Motor neuron (in vitro differentiated cells): ENCODE data around the gene CALCOCO1. TPM values are rescaled to one million over a fixed set of nuclear protein-coding genes. Genes with fewer than 3 reads are reported as not detected.
"Not testable (repeated sequence)": the region's sequence is repeated elsewhere in the genome, so short reads cannot be mapped to it uniquely, and the experiment has no call there.

ENCODE experiments used
- ATAC-seq, 8 experiments: fragments of 200-7000 bp; cut with Tn5 transposase; replicated peaks in 6 of 8; 2 replicates each; pipeline ENCODE4 v1.8.0; 2021; ENCODE audit warnings: mild to moderate bottlenecking in 8 of 8, moderate library complexity in 8 of 8
- H3K27ac ChIP-seq, 2 donors: fragments of 250-450 bp; sonication (Bioruptor Pico); 2 replicates each; pipeline ENCODE4 v1.9.0; 2021; ENCODE audit warnings: antibody characterized with exemption in 2 of 2, mild to moderate bottlenecking in 2 of 2, moderate library complexity in 1 of 2
- H3K4me1 ChIP-seq, 2 donors: fragments of 250-450 bp; sonication (Bioruptor Pico); replicated peaks in 1 of 2; 2 replicates each; pipeline ENCODE4 v1.6.1; 2021; ENCODE audit warnings: antibody characterized with exemption in 2 of 2, mild to moderate bottlenecking in 2 of 2, moderate library complexity in 1 of 2
- H3K4me3 ChIP-seq, 5 donors: fragments of 250-450 bp; sonication (Bioruptor Pico); 2 replicates each; pipeline ENCODE4 v1.9.0; 2021; ENCODE audit warnings: antibody characterized with exemption in 5 of 5, mild to moderate bottlenecking in 5 of 5, moderate library complexity in 4 of 5
- WGBS, 10 experiments: fragments of 450-650 bp; shearing (Covaris generic); methylation state at CpG; one replicate each; pipeline ENCODE4 v1.0.0; 2022; 5-methylcytosine and 5-hydroxymethylcytosine counted together
- in situ Hi-C, 9 experiments: fragments of 400-800 bp; cut with MboI; loops; one replicate each; pipeline ENCODE4 v1.15.0; 2021; ENCODE audit warnings: low sequenced_read_pairs in 9 of 9, low pct_unique_long_range_greater_than_20kb in 2 of 9; ENCODE audit not compliant: unreplicated experiment in 9 of 9
- total RNA-seq, 8 experiments: library from RNA; unstranded; fragments of 300-600 nt; gene quantifications; 2 replicates each; pipeline versions ENCODE4 v1.2.3 to v1.2.4, GENCODE V29; 2022

Gene CALCOCO1
- total RNA-seq, 8 experiments from 2014 or later: 28.8 to 141 (median 64.2) TPM

GRCh38 chr12:53683983-53684382 is 43.3 kb downstream of the CALCOCO1 start:
- Histone ChIP-seq H3K4me3 (no peak overlapping the region), H3K27ac (no peak overlapping the region), H3K4me1 (peaks cover 0 to 7% of the 10 kb centered on the region in 2 donors)
- in situ Hi-C loops: no loop called here
- whole genome bisulfite sequencing, 10 experiments: 78 to 100% (median 90%) methylated on average over 3 to 9 of the region's 9 CpGs
- ATAC-seq: no peak

- 57 to 100% (median 70%) methylated on average over 1 to 2 of the region's 2 CpGs; no CpG with 5 or more reads in 2 of the 10 experiments for WGBS, 10 experiments
- no peak for ATAC-seq
- Histone ChIP-seq H3K4me1 (peaks cover 0 to 12% of the 10 kb centered on the region in 2 donors), H3K4me3 (no peak overlapping the region), H3K27ac (no peak overlapping the region)
- in situ Hi-C loops: no loop called here
Measured at GRCh38 chr12:53683494-53683893, 43.8 kb downstream of the CALCOCO1 start.

GRCh38 chr12:53680061-53680460 is 47.2 kb downstream of the CALCOCO1 start:
- ATAC-seq, in situ Hi-C loops, H3K27ac ChIP-seq, H3K4me3 ChIP-seq: not testable (repeated sequence)
- H3K4me1 ChIP-seq: peaks cover 19 to 32% of the 10 kb centered on the region in 2 donors
- 43 to 100% (median 91%) methylated on average over 1 to 5 of the region's 5 CpGs for WGBS, 10 experiments

- H3K4me3 ChIP-seq: peak overlapping the region; percentile 27 to 70 (median 36)
- in situ Hi-C loops: loop anchor here in 2 of 9 experiments (10.0 kb wide), 1 partner anchor 133 kb away; no protein-coding TSS in a partner anchor
- ATAC-seq: no peak
- peaks cover 25 to 38% of the 10 kb centered on the region in 2 donors for H3K4me1 ChIP-seq
- H3K27ac ChIP-seq: peak overlapping the region; percentile 93 to 98
- 23 to 100% (median 62%) methylated on average over 1 to 5 of the region's 5 CpGs; no CpG with 5 or more reads in 1 of the 10 experiments for WGBS, 10 experiments
Measured at GRCh38 chr12:53677800-53678148, 49.5 kb downstream of the CALCOCO1 start.

GRCh38 chr12:53677016-53677799 is 50.0 kb downstream of the CALCOCO1 start:
- WGBS, 10 experiments: 0 to 19% (median 4%) methylated on average over 1 to 15 of the region's 51 CpGs; no CpG with 5 or more reads in 4 of the 10 experiments
- in situ Hi-C loops: loop anchor here in 2 of 9 experiments (10.0 kb wide), 1 partner anchor 132 kb away; no protein-coding TSS in a partner anchor
- ATAC-seq: peak in 4 of 8 experiments; percentile 6 to 38 (median 12)
- H3K4me3 ChIP-seq: peak overlapping the region; percentile 27 to 70 (median 36)
- H3K4me1 ChIP-seq: peaks cover 25 to 38% of the 10 kb centered on the region in 2 donors
- H3K27ac ChIP-seq: peak overlapping the region; percentile 93 to 98

- WGBS, 10 experiments: 0 to 40% (median 5%) methylated on average over 1 to 6 of the region's 15 CpGs; no CpG with 5 or more reads in 4 of the 10 experiments
- in situ Hi-C loops: loop anchor here in 2 of 9 experiments (10.0 kb wide), 1 partner anchor 132 kb away; no protein-coding TSS in a partner anchor
- H3K27ac ChIP-seq: peak overlapping the region; percentile 93 to 98
- peaks cover 25 to 38% of the 10 kb centered on the region in 2 donors for H3K4me1 ChIP-seq
- peak overlapping the region; percentile 27 to 70 (median 36) for H3K4me3 ChIP-seq
- ATAC-seq: peak in 7 of 8 experiments; percentile 4 to 26 (median 7)
Measured at GRCh38 chr12:53676656-53677015, 50.6 kb downstream of the CALCOCO1 start.

GRCh38 chr12:53675701-53676607 is 51.3 kb downstream of the CALCOCO1 start, which contains the start of gene ATP5MC2:
Gene ATP5MC2 (minus strand): TSS chr12:53676083. CDS start chr12:53672614, 3,469 bp downstream.
- 0 to 43% (median 1%) methylated on average over 4 to 28 of the region's 61 CpGs; no CpG with 5 or more reads in 1 of the 10 experiments for WGBS, 10 experiments
- in situ Hi-C loops: loop anchor here in 2 of 9 experiments (10.0 kb wide), 1 partner anchor 131 kb away; no protein-coding TSS in a partner anchor
- peak; percentile 86 to 96 (median 91) for ATAC-seq
- Histone ChIP-seq H3K4me3 (peak within 1 kb of the TSS; percentile 48 to 83 (median 70)), H3K4me1 (peaks cover 25 to 38% of the 10 kb centered on the region in 2 donors), H3K27ac (peak within 1 kb of the TSS; percentile 93 to 98)

GRCh38 chr12:53674977-53675700 is 52.1 kb downstream of the CALCOCO1 start:
- in situ Hi-C loops: loop anchor here in 4 of 9 experiments (10.0 to 25.0 kb wide), 2 partner anchors 130 to 138 kb away; no protein-coding TSS in a partner anchor
- 10 to 60% (median 36%) methylated on average over 1 to 8 of the region's 8 CpGs; no CpG with 5 or more reads in 1 of the 10 experiments for WGBS, 10 experiments
- H3K4me3 ChIP-seq: peak overlapping the region; percentile 48 to 83 (median 70)

GRCh38 chr12:53670971-53671370 is 56.3 kb downstream of the CALCOCO1 start:
- ATAC-seq: no peak
- Histone ChIP-seq H3K27ac (no peak overlapping the region), H3K4me3 (no peak overlapping the region), H3K4me1 (peaks cover 7 to 8% of the 10 kb centered on the region in 2 donors)
- in situ Hi-C loops: loop anchor here in 4 of 9 experiments (10.0 to 25.0 kb wide), 2 partner anchors 126 to 134 kb away; no protein-coding TSS in a partner anchor

More at GRCh38 chr12:53674977-53675700, 52.1 kb downstream of the CALCOCO1 start:
- peak overlapping the region; percentile 89 to 90 for H3K27ac ChIP-seq
- no peak for ATAC-seq
- peaks cover 25 to 38% of the 10 kb centered on the region in 2 donors for H3K4me1 ChIP-seq

- peaks cover 7 to 8% of the 10 kb centered on the region in 2 donors for H3K4me1 ChIP-seq
- in situ Hi-C loops: loop anchor here in 4 of 9 experiments (10.0 to 25.0 kb wide), 2 partner anchors 126 to 133 kb away; no protein-coding TSS in a partner anchor
- no peak for ATAC-seq
- H3K27ac ChIP-seq: no peak overlapping the region
- whole genome bisulfite sequencing, 10 experiments: 80 to 100% (median 99%) methylated on average over 1 to 6 of the region's 7 CpGs; no CpG with 5 or more reads in 4 of the 10 experiments
- no peak overlapping the region for H3K4me3 ChIP-seq
Measured at GRCh38 chr12:53670308-53670707, 56.9 kb downstream of the CALCOCO1 start.

GRCh38 chr12:53667080-53667479 is 60.2 kb downstream of the CALCOCO1 start:
- in situ Hi-C loops: loop anchor here in 2 of 9 experiments (25.0 kb wide), 1 partner anchor 130 kb away; no protein-coding TSS in a partner anchor

More at GRCh38 chr12:53667080-53667479, 60.2 kb downstream of the CALCOCO1 start:
- Histone ChIP-seq H3K4me3 (no peak overlapping the region), H3K4me1 (no peaks in the 10 kb centered on the region), H3K27ac (no peak overlapping the region)
- ATAC-seq: no peak
- WGBS, 10 experiments: 73 to 100% (median 100%) methylated on average over 1 to 2 of the region's 2 CpGs; no CpG with 5 or more reads in 1 of the 10 experiments
